A673 (cell line): ENCODE data around the gene CHID1. TPM values are rescaled to one million over a fixed set of nuclear protein-coding genes. Genes with fewer than 3 reads are reported as not detected.

Source experiments
- BruUV-seq: library from RNA; stranded (reverse); fragments of 400-500 nt; replicated peaks from 2 replicates; lab custom pipeline; 2021; lab: Mats Ljungman, UMichigan
- CTCF ChIA-PET: fragments of 300-600 bp; sonication (Branson Sonifier 250); formaldehyde crosslinking; loops from one replicate; lab custom pipeline; 2022; ENCODE audit warnings: antibody characterized with exemption; lab: Charles Lee
- POLR2A ChIA-PET: fragments of 300-600 bp; sonication (Branson Sonifier 250); formaldehyde crosslinking; loops from one replicate; lab custom pipeline; 2022; ENCODE audit warnings: antibody characterized with exemption; ENCODE audit not compliant: low non-redundant PET; lab: Charles Lee
- DNase-seq: peaks from one replicate; pipeline ENCODE4 v3.0.0-alpha.2; 2015; ENCODE audit warnings: low spot score
- H3K27ac ChIP-seq: fragments of 200-600 bp; sonication (generic); 2 replicates; pipeline ENCODE4 v1.5.1; 2016; ENCODE audit warnings: mixed run types, low read depth, mild to moderate bottlenecking, mixed read lengths, antibody characterized with exemption, low read length; ENCODE audit not compliant: poor library complexity, severe bottlenecking
- H3K27me3 ChIP-seq: fragments of 200-600 bp; sonication (generic); replicated peaks from 2 replicates; pipeline ENCODE4 v1.6.1; 2017; ENCODE audit warnings: mixed run types, low read depth, mild to moderate bottlenecking, mixed read lengths, antibody characterized with exemption, low read length; ENCODE audit not compliant: insufficient read depth, poor library complexity
- H3K36me3 ChIP-seq: fragments of 200-600 bp; sonication (generic); 2 replicates; pipeline ENCODE4 v1.6.1; 2016; ENCODE audit warnings: mixed run types, mild to moderate bottlenecking, mixed read lengths, antibody characterized with exemption, low read length; ENCODE audit not compliant: insufficient read depth, poor library complexity, severe bottlenecking
- H3K4me1 ChIP-seq: fragments of 200-600 bp; sonication (generic); 2 replicates; pipeline ENCODE4 v1.6.1; 2017; ENCODE audit warnings: mixed run types, mild to moderate bottlenecking, mixed read lengths, antibody characterized with exemption, low read length; ENCODE audit not compliant: insufficient read depth, poor library complexity, severe bottlenecking
- H3K4me3 ChIP-seq: fragments of 200-600 bp; sonication (generic); 2 replicates; pipeline ENCODE4 v1.5.1; 2016; ENCODE audit warnings: low read depth, mixed run types, mild to moderate bottlenecking, mixed read lengths, low read length; ENCODE audit not compliant: poor library complexity, severe bottlenecking
- H3K9me3 ChIP-seq: fragments of 200-600 bp; sonication (generic); 2 replicates; pipeline ENCODE4 v1.6.1; 2016; ENCODE audit warnings: mixed run types, low read depth, mild to moderate bottlenecking, mixed read lengths, antibody characterized with exemption, low read length; ENCODE audit not compliant: poor library complexity, severe bottlenecking
- CTCF ChIP-seq: fragments of 300-800, 200-600 bp; sonication (generic); conservative IDR thresholded peaks from 2 replicates; pipeline ENCODE4 v1.5.1; 2017; ENCODE audit warnings: low read depth, mild to moderate bottlenecking, antibody characterized with exemption, low read length, moderate library complexity, mixed read lengths
- EZH2 ChIP-seq: fragments of 200-600 bp; sonication (generic); IDR thresholded peaks from 2 replicates; pipeline ENCODE4 v1.6.1; 2017; ENCODE audit warnings: borderline replicate concordance, low read depth, mild to moderate bottlenecking, mixed read lengths, antibody characterized with exemption, low read length; ENCODE audit not compliant: poor library complexity, severe bottlenecking
- intact Hi-C: fragments of 100-400 bp; cut with micrococcal nuclease; formaldehyde crosslinking; loops from one replicate; pipeline ENCODE4 v1.10.0; 2022; ENCODE audit not compliant: unreplicated experiment
- total RNA-seq: library from RNA; stranded (reverse); gene quantifications from 2 replicates; pipeline ENCODE4 v1.2.3, GENCODE V29; 2021

Gene CHID1
- total RNA-seq, 1 experiment from 2014 or later = 105 TPM

- no peaks in the 10 kb centered on the region for H3K9me3 ChIP-seq
- no peaks in the 10 kb centered on the region for H3K27me3 ChIP-seq
- no peak for TF ChIP-seq CTCF
- TF ChIP-seq EZH2 = no peak
- H3K27ac ChIP-seq = peak overlapping the region; percentile 77
- ChIA-PET POLR2A (no interaction called here), CTCF (no interaction called here)
- no peaks in the 10 kb centered on the region for H3K36me3 ChIP-seq
- H3K4me3 ChIP-seq = peak overlapping the region; percentile 91
- intact Hi-C loops = no loop called here
- peak; percentile 64 for DNase-seq
- no TSS peak for BruUV-seq
- H3K4me1 ChIP-seq = peaks cover 9% of the 10 kb centered on the region
Measured at GRCh38 chr11:911031-911889, 650 bp upstream of the CHID1 start.

GRCh38 chr11:910044-910588 lies 494 bp downstream of the CHID1 start:
- peak overlapping the region; percentile 91 for H3K4me3 ChIP-seq
- ChIA-PET POLR2A (no interaction called here), CTCF (no interaction called here)
- H3K27me3 ChIP-seq = no peaks in the 10 kb centered on the region
- peak overlapping the region; percentile 76 for H3K27ac ChIP-seq
- H3K9me3 ChIP-seq = no peaks in the 10 kb centered on the region
- peaks cover 9% of the 10 kb centered on the region for H3K4me1 ChIP-seq
- TF ChIP-seq CTCF (no peak), EZH2 (no peak)
- BruUV-seq = no TSS peak
- H3K36me3 ChIP-seq = no peaks in the 10 kb centered on the region
- no peak for DNase-seq
- intact Hi-C loops = no loop called here

GRCh38 chr11:909406-909805 lies 1.2 kb downstream of the CHID1 start:
- no peak for DNase-seq
- intact Hi-C loops = no loop called here
- no peaks in the 10 kb centered on the region for H3K27me3 ChIP-seq
- BruUV-seq = no TSS peak
- H3K9me3 ChIP-seq = no peaks in the 10 kb centered on the region
- CTCF ChIA-PET = no interaction called here
- POLR2A ChIA-PET = no interaction called here
- H3K4me1 ChIP-seq = peaks cover 9% of the 10 kb centered on the region
- H3K36me3 ChIP-seq = no peaks in the 10 kb centered on the region
- TF ChIP-seq EZH2 = no peak
- no peak for TF ChIP-seq CTCF
- H3K4me3 ChIP-seq = peak overlapping the region; percentile 91
- H3K27ac ChIP-seq = no peak overlapping the region
